ENCODE results near the gene STUM.

GRCh38 chr1:226568975-226569741 is 20.6 kb downstream of the STUM start:
- TF ChIP-seq CTCF (conservative IDR thresholded peaks at IDR 0.05; ENCODE audit: low read depth in 2 of 2) = no peak
- no peak for TF ChIP-seq POLR2AphosphoS5 (IDR thresholded peaks at IDR 0.05; ENCODE audit: low read depth)
- no peak for TF ChIP-seq CREB1 (CRISPR knock-in tag; IDR thresholded peaks at IDR 0.05; ENCODE audit: low read depth)
- TF ChIP-seq EZH2phosphoT487 (IDR thresholded peaks at IDR 0.05; ENCODE audit: unreplicated experiment) = no peak
- TF ChIP-seq EZH2 (IDR thresholded peaks at IDR 0.05; ENCODE audit: low read depth, unreplicated experiment) = no peak
- no peak for TF ChIP-seq REST (IDR thresholded peaks at IDR 0.05; ENCODE audit: unreplicated experiment)
- no peak for TF ChIP-seq NANOG (IDR thresholded peaks at IDR 0.05; ENCODE audit: borderline replicate concordance)
- no peak for TF ChIP-seq STAT1 (IDR thresholded peaks at IDR 0.05; ENCODE audit: unreplicated experiment)
